ENCODE results near the gene NOTCH1. TPM values are rescaled to one million over a fixed set of nuclear protein-coding genes. Genes with fewer than 3 reads are reported as not detected.

NOTCH1 gene
- total RNA-seq, 6 experiments from 2014 or later, result 12.1 to 17.1 (median 14.7) TPM

DNA sequence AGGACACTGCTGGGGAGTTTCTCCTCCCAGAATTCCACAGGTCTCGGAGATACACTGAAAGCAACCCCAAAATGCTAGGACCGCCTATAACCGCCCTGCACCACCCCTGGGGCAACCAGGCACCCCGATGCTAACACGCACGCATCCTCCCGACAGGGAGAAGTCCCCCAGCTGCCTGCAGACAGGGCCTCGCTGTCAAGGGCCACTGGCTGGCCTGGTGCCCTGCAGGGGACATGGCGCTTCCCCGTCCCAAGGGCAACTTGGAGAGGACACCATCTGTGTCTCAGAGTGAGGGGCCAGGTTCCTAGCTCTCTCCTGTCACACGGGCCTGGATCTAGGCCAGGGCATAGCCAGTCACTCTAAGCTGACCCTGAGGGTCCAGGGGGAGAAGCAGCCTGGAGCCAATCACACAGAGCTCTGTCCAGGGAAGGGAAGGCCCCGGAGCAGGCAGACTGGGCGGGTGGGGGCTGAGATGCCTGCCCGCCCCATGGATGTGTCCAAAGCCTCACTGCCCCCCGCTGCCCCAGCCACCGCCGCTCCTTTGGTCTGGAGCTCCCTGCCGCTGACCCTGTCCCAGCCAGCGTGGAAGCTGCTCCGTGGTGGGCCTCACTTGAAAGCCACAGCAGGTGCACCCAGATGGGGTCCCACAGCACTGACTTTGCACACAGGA is 9.7 kb downstream of the NOTCH1 start:
- TF ChIP-seq, protein P1, sequence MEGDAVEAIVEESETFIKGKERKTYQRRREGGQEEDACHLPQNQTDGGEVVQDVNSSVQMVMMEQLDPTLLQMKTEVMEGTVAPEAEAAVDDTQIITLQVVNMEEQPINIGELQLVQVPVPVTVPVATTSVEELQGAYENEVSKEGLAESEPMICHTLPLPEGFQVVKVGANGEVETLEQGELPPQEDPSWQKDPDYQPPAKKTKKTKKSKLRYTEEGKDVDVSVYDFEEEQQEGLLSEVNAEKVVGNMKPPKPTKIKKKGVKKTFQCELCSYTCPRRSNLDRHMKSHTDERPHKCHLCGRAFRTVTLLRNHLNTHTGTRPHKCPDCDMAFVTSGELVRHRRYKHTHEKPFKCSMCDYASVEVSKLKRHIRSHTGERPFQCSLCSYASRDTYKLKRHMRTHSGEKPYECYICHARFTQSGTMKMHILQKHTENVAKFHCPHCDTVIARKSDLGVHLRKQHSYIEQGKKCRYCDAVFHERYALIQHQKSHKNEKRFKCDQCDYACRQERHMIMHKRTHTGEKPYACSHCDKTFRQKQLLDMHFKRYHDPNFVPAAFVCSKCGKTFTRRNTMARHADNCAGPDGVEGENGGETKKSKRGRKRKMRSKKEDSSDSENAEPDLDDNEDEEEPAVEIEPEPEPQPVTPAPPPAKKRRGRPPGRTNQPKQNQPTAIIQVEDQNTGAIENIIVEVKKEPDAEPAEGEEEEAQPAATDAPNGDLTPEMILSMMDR (IDR thresholded peaks at IDR 0.05), result no peak
- H3K36me3 Mint-ChIP-seq (ENCODE audit: low read depth), result no peaks in the 10 kb centered on the region
- H3K4me3 Mint-ChIP-seq, result no peak overlapping the region
- H3K9me3 Mint-ChIP-seq, result no peaks in the 10 kb centered on the region
- peaks cover 3% of the 10 kb centered on the region; the same call in 1 of the 2 replicates for H3K27me3 Mint-ChIP-seq (ENCODE audit: insufficient read depth)
- no peaks in the 10 kb centered on the region for H3K4me1 Mint-ChIP-seq (ENCODE audit: low read depth)
- no peak for DNase-seq
- H3K27ac Mint-ChIP-seq, result no peak overlapping the region

DNA sequence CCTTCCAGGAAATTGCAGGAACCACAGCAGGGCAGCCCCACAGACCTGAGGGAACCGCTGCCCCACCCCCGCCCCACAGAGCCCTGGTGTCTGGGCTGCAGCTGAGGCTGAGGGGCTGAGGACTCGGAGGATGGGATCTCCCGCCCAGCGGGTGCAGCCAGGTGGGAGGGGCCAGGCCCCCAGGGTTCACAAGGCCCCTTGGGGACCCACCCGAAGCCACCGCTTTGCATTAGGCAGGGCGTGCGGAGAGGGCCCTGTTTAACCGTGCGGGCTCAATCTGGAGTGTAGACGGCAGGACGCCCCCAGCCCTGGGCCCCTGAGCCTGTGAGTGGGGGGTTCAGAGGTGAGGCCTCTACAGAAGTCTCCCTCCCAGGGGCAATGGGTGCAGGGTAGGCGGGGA is 10.8 kb downstream of the NOTCH1 start:
- DNase-seq, result no peak
- Mint-ChIP-seq H3K4me3 (no peak overlapping the region), H3K36me3 (ENCODE audit: low read depth) (no peaks in the 10 kb centered on the region), H3K27ac (no peak overlapping the region), H3K4me1 (ENCODE audit: low read depth) (no peaks in the 10 kb centered on the region), H3K9me3 (no peaks in the 10 kb centered on the region), H3K27me3 (ENCODE audit: insufficient read depth) (peaks cover 5% of the 10 kb centered on the region; the same call in 1 of the 2 replicates)
- TF ChIP-seq, protein P1 (IDR thresholded peaks at IDR 0.05), result no peak

DNA sequence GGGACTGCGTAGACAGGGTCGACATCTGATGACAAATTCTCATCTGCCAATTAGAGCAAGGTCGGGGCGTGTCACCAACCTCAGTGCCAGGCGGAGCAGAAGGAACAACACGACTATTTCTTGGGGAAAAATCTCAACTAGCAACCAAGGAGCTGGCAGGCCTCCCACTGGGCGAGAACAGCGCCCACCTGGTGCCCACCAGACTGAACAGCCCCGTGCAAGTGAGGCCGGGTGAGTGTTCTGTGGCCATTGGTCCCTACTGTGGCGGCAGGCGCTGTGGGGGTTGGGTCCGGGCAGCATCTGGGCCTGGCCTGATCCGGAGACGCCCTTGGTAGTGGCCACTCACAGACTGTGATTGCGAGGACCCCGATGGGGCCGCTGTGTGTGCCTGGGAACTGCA is 11.5 kb downstream of the NOTCH1 start:
- H3K4me3 Mint-ChIP-seq, result no peak overlapping the region
- peaks cover 5% of the 10 kb centered on the region; the same call in 1 of the 2 replicates for H3K27me3 Mint-ChIP-seq (ENCODE audit: insufficient read depth)
- H3K4me1 Mint-ChIP-seq (ENCODE audit: low read depth), result no peaks in the 10 kb centered on the region
- no peak overlapping the region for H3K27ac Mint-ChIP-seq
- no peaks in the 10 kb centered on the region for H3K9me3 Mint-ChIP-seq
- TF ChIP-seq, protein P1 (IDR thresholded peaks at IDR 0.05), result no peak
- no peaks in the 10 kb centered on the region for H3K36me3 Mint-ChIP-seq (ENCODE audit: low read depth)
- DNase-seq, result no peak

DNA sequence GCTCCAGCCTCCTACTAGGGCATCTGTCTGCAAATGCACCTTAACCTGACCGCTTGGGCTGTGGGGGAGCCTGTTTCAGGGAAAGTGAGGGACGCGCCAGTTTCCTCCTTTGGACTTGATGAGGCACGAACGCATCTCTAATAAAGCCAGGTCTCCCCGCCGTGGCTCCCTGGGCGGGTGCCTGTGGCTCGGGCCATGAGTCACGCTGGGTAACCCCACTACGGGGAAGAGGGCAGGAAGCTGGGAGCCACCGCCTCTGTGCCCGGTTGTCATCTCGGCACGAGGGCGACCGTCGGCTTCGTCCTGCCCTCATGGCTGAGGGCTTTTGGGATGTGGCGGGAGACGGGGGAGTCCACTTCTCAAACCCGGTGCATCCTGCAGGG is 12.1 kb downstream of the NOTCH1 start:
- 0 out of 2 replicates have a peak, but pooled peaks cover 2% of the 10 kb centered on the region for H3K27me3 Mint-ChIP-seq (ENCODE audit: insufficient read depth)
- TF ChIP-seq, protein P1 (IDR thresholded peaks at IDR 0.05), result no peak
- H3K4me1 Mint-ChIP-seq (ENCODE audit: low read depth), result no peaks in the 10 kb centered on the region
- no peaks in the 10 kb centered on the region for H3K9me3 Mint-ChIP-seq
- no peak for DNase-seq
- H3K36me3 Mint-ChIP-seq (ENCODE audit: low read depth), result no peaks in the 10 kb centered on the region
- no peak overlapping the region for H3K27ac Mint-ChIP-seq
- H3K4me3 Mint-ChIP-seq, result no peak overlapping the region

DNA sequence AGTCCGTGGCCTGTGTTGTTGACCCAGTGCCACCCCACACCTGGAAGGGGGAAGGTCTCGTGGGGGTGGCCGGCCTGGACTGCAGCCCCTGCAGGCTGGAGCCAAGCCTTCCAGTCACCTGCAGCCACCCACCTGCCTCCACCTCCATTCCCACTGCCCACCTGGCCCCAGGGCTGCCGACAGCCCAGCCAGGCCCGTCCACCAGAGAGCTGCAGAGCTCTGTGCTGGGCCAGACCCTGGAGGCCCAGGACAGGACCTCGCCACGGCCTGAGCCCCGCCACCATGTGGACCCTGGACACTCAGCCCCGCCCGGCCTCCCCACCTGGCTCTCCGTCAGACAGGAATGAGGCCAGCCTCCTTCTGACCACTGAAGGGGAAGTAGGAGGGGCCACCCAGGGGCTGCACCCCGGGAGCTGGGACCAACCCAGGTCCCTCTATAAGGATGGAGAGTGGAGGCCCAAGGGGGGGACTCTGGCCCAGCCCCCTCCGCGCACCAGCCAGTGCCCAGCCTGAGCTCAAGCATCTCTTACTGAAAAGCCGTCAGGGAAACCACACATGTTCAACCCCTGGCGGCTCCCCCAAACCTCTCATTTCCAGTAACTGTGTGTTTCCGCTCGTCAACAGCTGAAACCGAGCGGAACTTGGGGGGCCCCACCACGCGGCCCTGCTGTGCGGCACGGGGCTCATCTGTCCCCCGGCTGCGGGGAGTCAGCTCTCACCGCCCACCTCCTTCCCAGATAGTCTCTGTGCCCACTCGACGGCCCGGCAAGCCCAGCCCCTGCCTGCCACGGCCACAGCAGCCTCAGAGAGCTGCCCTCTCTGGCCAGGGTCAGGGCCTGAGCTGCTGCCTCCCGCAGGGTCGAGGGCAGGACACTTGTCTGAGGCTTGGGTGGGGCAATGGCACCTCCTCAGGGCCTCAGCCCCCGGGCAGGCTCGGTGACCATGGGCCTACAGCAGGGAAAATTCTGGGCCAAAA is 12.8 kb downstream of the NOTCH1 start:
- DNase-seq, result no peak
- peaks cover 2% of the 10 kb centered on the region; the same call in 1 of the 2 replicates for H3K27me3 Mint-ChIP-seq (ENCODE audit: insufficient read depth)
- H3K4me1 Mint-ChIP-seq (ENCODE audit: low read depth), result no peaks in the 10 kb centered on the region
- H3K4me3 Mint-ChIP-seq, result no peak overlapping the region
- no peaks in the 10 kb centered on the region for H3K9me3 Mint-ChIP-seq
- TF ChIP-seq, protein P1 (IDR thresholded peaks at IDR 0.05), result no peak
- H3K36me3 Mint-ChIP-seq (ENCODE audit: low read depth), result no peaks in the 10 kb centered on the region
- no peak overlapping the region for H3K27ac Mint-ChIP-seq

Measured in HFFc6 (cell line).